GM19397 (cell line): Measurements from ENCODE around the gene RFC5.
A peak's percentile ranks its signal among the peaks of the same experiment; 100 is the strongest.
"Not testable (repeated sequence)": the region's sequence is repeated elsewhere in the genome, so short reads cannot be mapped to it uniquely, and the experiment has no call there.

ENCODE experiments used
- ATAC-seq: cut with Tn5 transposase; IDR thresholded peaks from one replicate; pipeline ENCODE4 v1.9.1; 2021; ENCODE audit warnings: mild to moderate bottlenecking, moderate library complexity; ENCODE audit not compliant: unreplicated experiment

Gene RFC5, protein sequence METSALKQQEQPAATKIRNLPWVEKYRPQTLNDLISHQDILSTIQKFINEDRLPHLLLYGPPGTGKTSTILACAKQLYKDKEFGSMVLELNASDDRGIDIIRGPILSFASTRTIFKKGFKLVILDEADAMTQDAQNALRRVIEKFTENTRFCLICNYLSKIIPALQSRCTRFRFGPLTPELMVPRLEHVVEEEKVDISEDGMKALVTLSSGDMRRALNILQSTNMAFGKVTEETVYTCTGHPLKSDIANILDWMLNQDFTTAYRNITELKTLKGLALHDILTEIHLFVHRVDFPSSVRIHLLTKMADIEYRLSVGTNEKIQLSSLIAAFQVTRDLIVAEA

DNA sequence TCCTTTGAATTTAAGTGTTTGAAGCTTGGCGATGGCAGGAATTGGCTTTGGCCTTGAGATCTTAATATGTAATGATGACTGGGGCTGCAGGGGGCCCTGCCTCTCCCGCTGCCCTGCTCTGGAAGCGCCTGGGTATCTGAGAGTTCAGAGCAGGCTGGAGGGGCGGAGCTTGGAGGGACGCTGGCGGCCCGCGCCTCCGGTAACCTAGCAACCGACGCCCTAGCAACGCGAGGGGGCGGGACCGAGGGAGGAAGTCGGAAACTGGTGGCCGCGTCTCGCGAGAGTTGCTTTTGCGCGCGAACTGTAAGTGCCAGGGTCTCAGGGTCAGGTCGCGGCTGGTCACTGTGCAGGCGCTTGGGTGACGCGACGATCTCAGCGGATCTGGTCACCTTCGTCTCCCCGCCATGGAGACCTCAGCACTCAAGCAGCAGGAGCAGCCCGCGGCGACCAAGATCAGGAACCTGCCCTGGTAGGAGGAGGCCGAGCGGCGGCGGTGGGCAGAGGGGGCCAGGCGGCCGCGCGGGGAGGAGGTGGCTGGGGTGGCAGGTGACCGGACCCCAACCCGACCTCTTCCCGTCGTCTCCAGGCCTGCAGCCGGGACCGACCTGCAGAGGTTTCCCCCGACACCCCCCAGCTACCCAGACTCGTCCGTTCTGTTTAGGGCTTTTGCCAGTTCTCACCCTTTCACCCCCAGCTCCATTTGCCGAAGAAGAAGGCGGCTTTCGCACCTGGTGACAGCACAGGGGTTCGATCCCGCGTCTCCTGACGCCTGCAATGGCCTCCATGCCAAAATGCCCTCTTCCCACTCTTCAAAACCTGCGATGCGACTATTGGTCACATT is at the start of gene RFC5:
RFC5 (plus strand) TSS at position 280 of the 841 bp plus-strand sequence; CDS start at position 405, 125 bp downstream.
- ATAC-seq: peak; percentile 99

DNA sequence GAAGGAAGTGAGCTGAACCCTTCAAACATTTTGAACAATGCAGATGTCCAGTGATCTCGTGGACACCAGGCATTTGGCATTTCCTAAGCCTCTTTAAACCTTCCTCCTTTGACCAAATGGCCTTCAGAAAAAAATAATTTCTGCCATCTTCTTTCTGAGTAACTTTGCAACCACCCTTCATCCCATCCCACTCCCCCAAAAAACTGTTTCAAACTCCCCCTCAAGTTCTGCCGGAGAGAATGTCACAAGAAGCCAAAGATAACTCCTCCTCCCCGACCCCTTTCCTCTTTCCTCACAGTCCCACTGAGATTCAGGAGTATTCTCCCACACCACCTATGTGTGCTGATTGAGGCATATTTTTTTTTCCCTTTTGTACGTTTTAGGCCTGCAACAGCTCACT is 49.5 kb upstream of the RFC5 start:
- ATAC-seq: no peak

DNA sequence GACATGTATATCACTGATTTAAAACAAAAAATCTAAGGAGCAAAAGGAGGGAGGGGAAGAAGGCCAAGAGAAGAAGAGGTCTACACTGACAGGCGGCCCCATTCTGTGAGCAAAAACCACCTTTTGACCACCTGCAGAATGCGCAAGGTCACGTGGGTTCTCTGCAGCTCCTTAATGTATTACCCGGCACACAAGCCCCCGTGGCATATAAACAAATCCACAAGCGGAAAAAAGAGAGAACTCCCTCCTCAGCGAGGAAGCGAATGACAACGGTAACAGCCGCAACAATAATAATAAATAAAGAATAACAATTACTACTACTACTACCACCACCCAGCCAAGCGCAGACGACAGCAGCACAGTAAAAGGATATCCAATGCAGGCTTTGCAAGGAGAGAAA is 49.0 kb upstream of the RFC5 start:
- ATAC-seq: no peak

DNA sequence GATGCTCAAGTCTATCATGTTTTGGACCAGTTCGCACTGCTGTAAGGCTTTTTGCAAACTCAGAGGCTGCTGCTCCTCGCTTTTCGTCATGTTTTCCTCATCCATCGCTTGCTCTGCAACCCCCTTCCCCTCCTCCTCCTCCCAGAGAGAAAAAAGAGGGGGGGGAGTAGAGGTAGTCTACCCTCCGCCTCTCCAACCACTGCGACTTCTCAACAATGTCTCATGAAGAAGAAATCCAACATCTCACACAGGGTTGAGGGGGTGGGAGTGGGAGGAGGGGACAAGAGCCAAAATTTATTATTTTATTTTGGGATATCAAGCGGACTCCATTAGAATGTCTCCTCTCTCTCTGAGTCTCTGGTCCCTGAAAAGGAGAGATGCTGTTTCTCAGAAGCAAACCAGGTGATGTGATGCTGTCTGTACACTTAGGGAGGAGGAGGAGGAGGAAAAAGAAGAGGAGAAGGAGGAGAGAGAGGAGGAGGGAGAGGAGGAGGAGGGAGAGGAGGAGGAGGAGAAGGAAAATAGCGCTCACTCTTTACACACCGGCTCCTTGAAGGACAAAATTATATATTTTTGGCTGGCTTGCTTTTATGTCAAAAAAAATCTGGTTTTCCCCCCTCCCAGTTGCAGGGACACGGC is 48.2 kb upstream of the RFC5 start:
- no peak for ATAC-seq

DNA sequence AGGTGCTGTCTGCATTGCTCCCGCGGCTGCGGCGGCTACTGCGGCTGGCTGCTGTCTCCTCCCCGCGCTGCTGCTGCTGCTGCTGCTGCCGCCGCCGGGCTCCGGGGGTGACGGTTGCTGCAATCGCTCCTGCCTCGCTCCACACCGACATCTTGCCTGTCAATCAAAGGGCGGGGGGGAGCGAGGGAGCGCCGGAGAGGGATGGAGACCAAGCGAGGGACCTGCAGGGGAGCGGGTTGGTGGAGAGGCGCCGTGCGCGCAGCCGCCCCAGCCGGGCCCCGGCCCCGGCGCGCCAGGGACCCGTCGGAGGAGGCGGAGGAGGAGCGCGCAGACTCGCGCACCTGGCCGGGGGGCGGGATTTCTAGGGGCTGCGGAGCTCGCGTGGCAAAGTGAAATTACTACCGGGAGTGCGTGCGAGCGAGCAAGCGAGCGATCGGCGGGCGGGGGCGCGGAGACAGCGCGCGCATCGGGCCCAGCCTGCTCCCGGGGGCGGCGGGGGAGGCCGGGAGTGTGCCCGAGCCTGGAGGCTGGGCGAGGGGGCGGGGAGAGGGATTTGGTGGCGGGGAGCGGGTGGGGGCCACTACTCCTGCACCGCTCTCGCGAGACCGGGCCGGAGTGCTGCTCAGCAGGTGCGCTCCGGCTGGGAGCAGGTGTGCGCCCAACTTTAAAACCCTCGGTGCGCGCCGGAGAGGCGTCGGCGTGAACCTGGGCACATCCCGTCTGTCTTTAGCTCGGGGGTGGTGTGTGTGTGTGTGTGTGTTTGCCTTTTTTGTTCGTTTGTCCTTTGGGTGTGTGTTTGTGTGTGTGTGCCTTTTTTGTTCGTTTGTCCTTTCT is 47.5 kb upstream of the RFC5 start, which contains the start of gene KSR2:
KSR2 (minus strand) TSS at position 165 of the 834 bp plus-strand sequence. CDS start 735 bp downstream, outside the sequence.
- peak; percentile 61 for ATAC-seq

DNA sequence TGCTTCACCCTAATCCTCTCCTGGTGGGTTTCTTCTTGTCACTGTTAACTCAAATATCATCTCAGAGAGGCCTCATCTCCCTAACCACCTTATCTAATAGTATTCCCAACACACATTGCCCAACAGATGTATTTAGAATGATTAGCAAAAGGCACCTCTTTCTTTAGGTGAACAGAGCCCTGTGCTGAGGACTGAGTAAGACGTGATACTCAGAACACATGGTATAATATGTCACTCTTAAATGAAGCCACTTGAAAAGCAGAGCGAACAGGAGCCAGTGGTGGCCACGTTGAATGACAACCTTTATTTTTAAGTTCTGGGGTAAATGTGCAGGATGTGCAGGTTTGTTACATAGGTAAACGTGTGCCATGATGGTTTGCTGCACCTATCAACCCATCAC is 46.2 kb upstream of the RFC5 start:
- ATAC-seq: no peak

DNA sequence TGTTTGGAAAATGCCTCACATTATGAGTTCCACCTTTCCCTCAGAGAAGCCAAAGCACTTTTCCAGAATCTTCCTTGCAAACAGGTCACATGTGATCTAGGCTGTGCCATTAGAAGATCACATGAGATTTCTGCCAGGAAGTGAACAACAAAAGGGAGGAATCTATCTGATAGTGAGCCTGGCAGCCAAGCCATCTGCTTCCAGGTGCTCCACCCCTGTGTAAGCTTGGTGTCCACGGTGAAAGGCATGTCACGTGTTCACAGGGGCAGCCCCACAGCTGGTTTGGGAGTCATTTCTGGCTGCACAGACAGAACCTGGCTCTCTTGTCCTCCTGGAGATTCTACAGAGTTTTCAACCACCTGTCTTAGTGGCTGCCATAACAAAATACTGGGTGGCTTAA is 44.2 kb upstream of the RFC5 start:
- ATAC-seq: no peak

DNA sequence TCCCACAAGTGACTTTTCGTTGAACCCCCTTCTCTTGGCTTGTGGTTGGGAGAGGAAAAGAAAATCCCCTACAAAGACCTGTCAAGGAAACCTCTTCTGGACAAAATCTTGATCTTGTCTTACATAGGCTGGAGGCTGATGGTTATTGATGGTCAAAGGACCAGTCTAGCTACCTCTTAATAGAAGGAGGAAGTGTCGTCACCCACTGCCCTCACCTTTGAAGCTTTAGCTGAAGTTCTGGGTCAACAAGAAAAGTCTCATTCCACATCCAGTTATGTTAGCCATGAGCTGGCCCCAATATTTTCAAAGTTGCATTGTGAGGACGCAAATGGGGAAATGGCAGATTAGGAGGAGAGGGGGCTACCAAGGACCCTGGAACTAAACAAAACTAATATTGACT is 41.5 kb upstream of the RFC5 start:
- no peak for ATAC-seq

DNA sequence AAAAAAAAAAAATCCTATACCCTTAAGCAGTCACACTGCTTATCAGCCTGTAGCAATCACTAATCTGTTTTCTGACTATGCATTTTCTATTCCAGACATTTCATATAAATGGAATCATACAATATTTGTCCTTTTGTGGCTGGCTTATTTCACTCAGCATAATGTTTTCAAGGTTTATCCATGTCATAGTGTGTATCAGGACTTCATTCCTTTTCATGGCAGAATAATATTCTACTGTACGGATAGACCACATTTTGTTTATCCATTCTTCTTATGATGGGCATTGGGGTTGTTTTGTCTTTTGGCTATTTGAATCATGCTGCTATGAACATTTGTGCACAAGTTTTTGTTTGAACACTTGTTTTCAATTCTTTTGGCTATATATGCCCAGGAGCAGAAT is 39.1 kb upstream of the RFC5 start:
- no peak for ATAC-seq

DNA sequence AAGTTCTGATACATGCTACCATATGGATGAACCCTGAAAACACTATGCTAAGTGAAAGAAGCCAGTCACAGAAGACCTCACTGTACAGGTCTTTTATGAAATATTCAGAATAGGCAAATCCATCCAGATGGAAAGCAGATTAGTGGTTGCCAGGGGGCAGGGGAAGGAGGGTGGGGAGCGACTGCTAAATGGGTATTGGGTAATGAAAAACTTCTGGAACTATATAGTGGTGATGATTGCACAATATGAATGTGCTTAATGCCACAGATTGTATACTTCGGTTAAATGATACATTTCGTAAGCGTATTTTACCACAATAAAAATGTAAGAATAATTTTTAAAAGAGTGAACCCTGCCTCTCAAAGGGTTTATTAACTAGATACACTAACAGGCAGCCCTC is 35.9 kb upstream of the RFC5 start:
- ATAC-seq: no peak

DNA sequence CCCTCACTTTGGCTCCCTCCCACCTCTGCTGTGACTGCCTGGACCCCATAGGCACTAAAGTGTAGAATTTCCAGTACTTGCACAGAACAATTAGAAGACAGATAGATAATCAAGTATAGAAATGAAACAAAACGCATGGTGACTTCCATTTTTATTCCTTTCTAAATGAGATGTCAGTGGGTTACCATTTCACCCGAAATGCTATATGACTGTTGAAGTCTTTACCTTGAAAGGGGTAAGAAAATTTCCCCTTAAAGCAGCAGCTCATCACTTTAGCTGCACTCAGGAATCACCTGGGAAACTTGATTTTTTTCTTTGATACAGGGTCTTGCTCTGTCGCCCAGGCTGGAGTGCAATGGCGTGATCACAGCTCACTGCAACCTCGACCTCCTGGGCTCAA is 35.2 kb upstream of the RFC5 start:
- ATAC-seq: no peak

DNA sequence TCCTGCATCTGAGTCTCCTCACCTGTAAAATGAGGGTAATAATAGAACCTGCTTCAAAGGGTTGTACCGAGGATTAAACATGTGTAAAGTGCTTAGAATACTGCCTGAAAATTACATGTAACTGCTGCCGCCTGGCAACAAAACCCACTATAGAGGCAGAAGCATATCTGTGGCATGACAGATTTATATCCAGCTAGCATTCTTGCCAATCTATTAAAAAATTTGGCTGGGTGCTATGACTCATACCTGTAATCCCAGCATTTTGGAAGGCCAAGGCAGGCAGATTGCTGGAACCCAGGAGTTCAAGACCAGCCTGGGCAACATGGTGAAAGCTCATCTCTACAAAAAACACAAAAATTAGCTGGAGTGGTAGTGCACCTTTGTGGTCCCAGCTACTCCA is 31.3 kb upstream of the RFC5 start:
- no peak for ATAC-seq

DNA sequence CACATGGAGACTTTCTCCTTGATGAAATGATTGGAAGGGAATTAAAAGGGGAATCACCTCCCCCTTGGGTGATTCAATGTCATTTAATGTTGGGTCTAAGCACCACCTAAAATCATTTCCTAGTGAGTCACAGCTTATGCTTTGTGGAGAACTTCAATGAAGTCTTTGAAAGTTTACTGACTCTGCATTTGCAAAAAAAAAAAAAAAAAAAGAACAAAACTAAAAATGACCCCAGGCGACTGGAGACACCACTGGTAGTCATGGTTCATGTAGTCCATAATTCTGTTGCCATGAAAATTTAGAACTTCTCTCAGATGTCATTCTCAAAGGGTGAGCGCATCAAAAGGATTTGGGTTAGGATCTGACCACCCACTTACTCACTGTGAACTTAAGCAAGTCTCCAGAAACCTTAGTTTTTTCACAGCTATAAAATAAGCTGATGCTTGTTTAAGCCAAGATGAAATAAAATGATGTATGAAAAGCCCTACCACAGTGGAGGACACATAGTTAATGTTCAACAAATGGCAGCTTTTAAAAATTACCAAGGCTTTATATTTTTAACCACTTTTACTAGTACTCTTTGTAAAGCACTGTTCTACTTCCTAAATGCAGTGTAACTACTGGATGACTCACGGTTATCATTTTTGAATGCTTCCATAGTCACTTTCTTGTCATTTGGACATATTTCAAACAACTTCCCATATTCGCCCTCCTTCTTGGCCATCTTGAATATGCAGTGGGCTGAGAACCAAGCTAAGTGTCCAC is 29.6 kb upstream of the RFC5 start:
- no peak for ATAC-seq

DNA sequence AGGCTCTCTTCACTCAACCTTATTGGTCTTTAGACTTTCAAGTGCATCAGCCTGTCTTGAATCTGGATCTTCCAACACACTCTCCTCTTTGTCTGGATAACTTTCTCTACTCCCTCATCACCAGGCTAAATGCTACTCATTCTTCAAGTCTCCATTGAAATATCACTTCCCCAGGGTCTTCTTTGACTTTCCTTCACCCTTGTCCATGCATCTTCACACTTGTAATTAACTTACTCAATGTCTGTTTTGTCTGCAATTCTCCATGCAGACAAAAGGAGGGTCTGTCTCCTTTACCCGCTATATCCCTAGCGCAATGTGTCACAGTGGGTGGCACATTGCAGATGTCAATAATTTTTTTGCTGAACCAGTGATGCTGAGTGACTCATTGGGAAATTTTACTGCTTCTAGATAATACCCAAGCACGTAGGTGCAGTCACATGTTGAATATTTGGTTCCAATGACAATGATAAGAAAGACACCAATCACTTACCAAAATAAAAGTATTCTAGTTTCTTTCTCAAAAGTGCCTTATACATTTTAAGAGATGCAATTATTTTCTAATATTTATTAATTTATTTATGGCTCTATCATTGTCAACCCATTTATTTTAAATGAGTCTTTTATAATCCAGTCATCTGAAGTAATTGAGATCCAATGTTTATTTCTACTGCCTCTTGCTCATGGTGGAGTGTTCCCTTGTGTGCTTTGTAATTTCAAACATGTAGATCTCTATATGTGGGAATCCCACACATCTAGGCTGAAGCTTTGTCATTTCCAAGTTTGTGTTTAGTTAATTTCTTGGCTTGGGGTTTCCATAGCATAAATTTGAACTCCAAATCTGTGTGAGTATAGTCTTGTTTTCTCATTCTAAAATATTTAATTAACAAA is 21.7 kb upstream of the RFC5 start:
- no peak for ATAC-seq

DNA sequence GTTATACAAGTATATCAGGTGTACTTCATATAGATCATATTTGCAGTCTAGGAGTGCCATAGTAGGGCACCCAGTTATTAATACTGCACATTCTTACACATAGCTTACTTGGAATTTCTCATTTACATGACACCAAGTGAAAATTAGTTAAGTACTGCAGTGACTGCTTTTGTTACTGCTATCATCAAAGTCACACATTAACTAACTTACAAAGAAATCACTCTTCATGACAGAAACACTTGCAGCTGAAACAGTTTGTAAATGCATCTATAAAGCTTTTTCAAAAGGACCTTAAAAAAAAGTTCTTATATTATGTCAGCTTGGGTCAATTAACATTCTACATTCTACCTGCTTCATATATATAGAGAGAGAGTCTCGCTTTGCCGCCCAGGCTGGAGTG is 17.8 kb upstream of the RFC5 start:
- no peak for ATAC-seq

DNA sequence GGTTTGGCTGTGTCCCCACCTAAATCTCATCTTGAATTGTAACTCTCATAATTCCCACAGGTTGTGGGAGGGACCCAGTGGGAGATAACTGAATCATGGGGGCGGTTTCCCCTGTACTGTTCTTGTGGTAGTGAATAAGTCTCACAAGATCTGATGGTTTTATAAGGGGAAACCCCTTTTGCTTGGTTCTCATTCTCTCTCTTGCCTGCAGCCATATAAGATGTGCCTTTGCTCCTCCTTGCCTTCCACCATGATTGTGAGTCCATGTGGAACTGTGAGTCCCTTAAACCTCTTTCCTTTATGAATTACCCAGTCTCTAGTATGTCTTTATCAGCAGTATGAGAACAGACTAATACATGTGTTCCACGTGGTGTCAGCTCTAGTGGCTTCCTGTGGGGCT is 16.7 kb upstream of the RFC5 start:
- not testable (repeated sequence) for ATAC-seq

DNA sequence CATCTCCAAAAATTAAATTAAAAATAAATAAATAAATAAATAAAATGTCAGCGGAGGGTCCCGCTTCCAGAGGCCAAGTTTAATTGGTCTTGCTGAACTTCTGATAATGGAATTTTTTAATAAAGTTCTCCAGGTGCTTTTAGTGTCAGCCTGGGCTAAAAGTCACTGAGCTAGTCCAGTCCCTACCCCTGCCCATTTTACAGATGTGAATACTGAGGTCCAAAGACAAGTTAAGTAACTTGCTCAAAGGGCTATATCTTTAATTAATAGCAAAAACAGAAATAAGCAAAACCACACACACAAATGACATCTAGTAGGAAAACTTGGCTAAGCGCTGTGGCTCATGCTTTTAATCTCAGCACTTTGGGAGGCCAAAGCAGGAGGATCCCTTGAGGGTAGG is 5.6 kb upstream of the RFC5 start:
- ATAC-seq: no peak

DNA sequence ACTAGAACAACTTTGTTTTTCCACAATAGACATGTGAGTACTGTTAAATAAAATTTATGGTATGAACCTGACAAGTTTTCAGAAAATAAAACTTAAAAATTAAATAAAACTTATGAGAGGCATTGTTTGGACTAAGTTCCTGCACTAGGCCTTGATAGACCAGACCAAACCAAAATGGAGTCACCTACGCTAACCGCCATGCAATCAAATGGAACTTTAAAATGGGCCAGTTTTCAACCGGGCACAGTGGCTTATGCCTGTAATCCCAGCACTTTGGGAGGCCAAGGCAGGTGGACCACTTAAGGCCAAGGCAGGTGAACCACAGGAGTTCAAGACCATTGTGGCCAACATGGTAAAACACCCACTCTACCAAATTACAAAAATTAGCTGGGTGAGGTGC is 5.1 kb upstream of the RFC5 start:
- no peak for ATAC-seq

DNA sequence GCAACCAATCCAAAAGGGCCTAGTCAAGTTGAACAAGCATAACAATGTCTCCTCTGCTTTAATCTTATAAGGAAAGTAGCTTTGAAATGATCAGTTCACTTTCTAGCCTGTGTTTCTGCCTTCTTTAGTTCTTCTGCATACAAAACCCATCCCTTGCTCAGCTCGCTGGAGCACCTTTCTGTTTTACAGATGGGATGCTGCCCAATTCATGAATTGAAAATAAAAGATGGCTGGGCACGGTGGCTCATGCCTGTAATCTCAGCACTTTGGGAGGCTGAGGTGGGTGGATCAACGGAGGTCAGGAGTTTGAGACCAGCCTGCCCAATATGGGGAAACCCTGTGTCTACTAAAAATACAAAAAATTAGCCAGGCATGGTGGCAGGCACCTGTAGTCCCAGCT is 4.5 kb upstream of the RFC5 start:
- ATAC-seq: no peak
